Mesendoderm (in vitro differentiated cells): ENCODE data around the gene FBH1. TPM values are rescaled to one million over a fixed set of nuclear protein-coding genes. Genes with fewer than 3 reads are reported as not detected.

Source experiments
- DNase-seq: peaks from one replicate; pipeline ENCODE4 v3.0.0; 2013
- H2AK5ac ChIP-seq: 2 replicates; pipeline ENCODE4 v1.6.1; 2013; ENCODE audit warnings: low read length, inconsistent platforms
- H2BK120ac ChIP-seq: 2 replicates; pipeline ENCODE4 v1.6.1; 2013; ENCODE audit warnings: low read depth, mild to moderate bottlenecking, low read length, moderate library complexity, mixed read lengths
- H2BK15ac ChIP-seq: replicated peaks from 2 replicates; pipeline ENCODE4 v1.6.1; 2013; ENCODE audit warnings: low read depth, mild to moderate bottlenecking, moderate library complexity
- H2BK5ac ChIP-seq: 2 replicates; pipeline ENCODE4 v1.6.1; 2013; ENCODE audit warnings: low read length, inconsistent platforms
- H3K18ac ChIP-seq: 2 replicates; pipeline ENCODE4 v1.6.1; 2013; ENCODE audit warnings: mild to moderate bottlenecking, low read length, mixed read lengths
- H3K23ac ChIP-seq: one replicate; pipeline ENCODE4 v1.6.1; 2013; ENCODE audit warnings: low read length
- H3K27ac ChIP-seq: 2 replicates; pipeline ENCODE4 v1.5.1; 2013; ENCODE audit warnings: low read depth, mild to moderate bottlenecking, inconsistent platforms, low read length, moderate library complexity
- H3K27me3 ChIP-seq: 2 replicates; pipeline ENCODE4 v1.6.1; 2013; ENCODE audit warnings: low read length, control low read depth, mild to moderate bottlenecking, inconsistent platforms; ENCODE audit not compliant: insufficient read depth, poor library complexity
- H3K36me3 ChIP-seq: 2 replicates; pipeline ENCODE4 v1.6.1; 2013; ENCODE audit warnings: low read length, inconsistent platforms; ENCODE audit not compliant: control insufficient read depth, insufficient read depth
- H3K4ac ChIP-seq: one replicate; pipeline ENCODE4 v1.6.1; 2013; ENCODE audit warnings: low read depth, mild to moderate bottlenecking, low read length, moderate library complexity
- H3K4me1 ChIP-seq: 2 replicates; pipeline ENCODE4 v1.6.1; 2013; ENCODE audit warnings: low read depth, low read length, inconsistent platforms; ENCODE audit not compliant: control insufficient read depth
- H3K4me2 ChIP-seq: 2 replicates; pipeline ENCODE4 v1.6.1; 2013; ENCODE audit warnings: low read length
- H3K4me3 ChIP-seq: 2 replicates; pipeline ENCODE4 v1.5.1; 2013; ENCODE audit warnings: mild to moderate bottlenecking, low read length
- H3K56ac ChIP-seq: one replicate; pipeline ENCODE4 v1.6.1; 2013; ENCODE audit warnings: low read length
- H3K79me1 ChIP-seq: 2 replicates; pipeline ENCODE4 v1.6.1; 2013; ENCODE audit warnings: low read length, inconsistent platforms
- H3K79me2 ChIP-seq: 2 replicates; pipeline ENCODE4 v1.6.1; 2013; ENCODE audit warnings: mild to moderate bottlenecking, low read length; ENCODE audit not compliant: control insufficient read depth, insufficient read depth
- H3K9ac ChIP-seq: 2 replicates; pipeline ENCODE4 v1.6.1; 2013; ENCODE audit warnings: low read length, inconsistent platforms
- H4K5ac ChIP-seq: one replicate; pipeline ENCODE4 v1.6.1; 2013; ENCODE audit warnings: low read length
- H4K8ac ChIP-seq: one replicate; pipeline ENCODE4 v1.6.1; 2013; ENCODE audit warnings: low read depth, mild to moderate bottlenecking, control low read depth, low read length, moderate library complexity
- WGBS: extraction: QIAGEN DNeasy Blood & Tissue Kit; methylation state at CpG from one replicate; pipeline ENCODE4 v1.1.7; 2013; ENCODE audit warnings: low lambda C conversion rate, missing lambda C conversion rate; ENCODE audit not compliant: insufficient coverage; ENCODE audit errors: extremely low coverage; 5-methylcytosine and 5-hydroxymethylcytosine counted together
- polyA plus RNA-seq, 2 experiments: library from polyadenylated mRNA; stranded (reverse); fragments of 200-250 nt; gene quantifications; one replicate each; pipeline ENCODE4 v1.2.3, GENCODE V29; 2013

Gene FBH1
- polyA plus RNA-seq (2013, experiment 1 of 2) = 16.0 TPM
- 16.8 TPM for polyA plus RNA-seq (2013, experiment 2 of 2)

- Histone ChIP-seq H3K36me3 (peaks cover 2% of the 10 kb centered on the region), H2BK120ac (peak within 1 kb of the TSS; percentile 86), H3K4ac (peak within 1 kb of the TSS; percentile 97), H3K4me1 (peaks cover 4% of the 10 kb centered on the region), H3K9ac (peak within 1 kb of the TSS; percentile 93), H3K18ac (peak within 1 kb of the TSS; percentile 98), H3K56ac (peak within 1 kb of the TSS; percentile 98), H3K4me2 (peak within 1 kb of the TSS; percentile 92), H3K79me1 (peaks cover 21% of the 10 kb centered on the region), H2BK5ac (peak within 1 kb of the TSS; percentile 55), H3K79me2 (peaks cover 26% of the 10 kb centered on the region), H3K23ac (peak within 1 kb of the TSS; percentile 94), H3K4me3 (peak within 1 kb of the TSS; percentile 74), H3K27ac (peak within 1 kb of the TSS; percentile 70), H3K27me3 (no peaks in the 10 kb centered on the region), H4K8ac (no peak within 1 kb of the TSS), H2BK15ac (no peak within 1 kb of the TSS), H4K5ac (no peak within 1 kb of the TSS), H2AK5ac (no peak within 1 kb of the TSS)
- DNase-seq = peak; percentile 99
- no CpG with 5 or more reads among the region's 109 CpGs for WGBS
Measured at GRCh38 chr10:5889624-5890451, at the start of gene FBH1, which contains the start of gene ANKRD16. FBH1 (plus strand) TSS chr10:5890243; CDS start chr10:5890346, 103 bp downstream. ANKRD16 (minus strand) TSS chr10:5889893; CDS start chr10:5889354, 539 bp downstream.

- Histone ChIP-seq H3K4me2 (no peak overlapping the region), H2AK5ac (no peak overlapping the region), H3K9ac (no peak overlapping the region), H3K18ac (no peak overlapping the region), H3K27ac (no peak overlapping the region), H4K8ac (no peak overlapping the region), H3K56ac (peak overlapping the region; percentile 30), H3K36me3 (no peaks in the 10 kb centered on the region), H3K79me1 (no peaks in the 10 kb centered on the region), H3K4ac (no peak overlapping the region), H4K5ac (no peak overlapping the region), H3K79me2 (no peaks in the 10 kb centered on the region), H3K4me1 (no peaks in the 10 kb centered on the region), H3K23ac (no peak overlapping the region), H2BK15ac (no peak overlapping the region), H2BK5ac (no peak overlapping the region), H3K27me3 (no peaks in the 10 kb centered on the region), H3K4me3 (no peak overlapping the region), H2BK120ac (no peak overlapping the region)
- no CpG with 5 or more reads among the region's 40 CpGs for WGBS
- peak; percentile 40 for DNase-seq
Measured at GRCh38 chr10:5840314-5841307, 49.4 kb upstream of the FBH1 start.

GRCh38 chr10:5841965-5842364 lies 48.1 kb upstream of the FBH1 start:
- H4K8ac ChIP-seq = no peak overlapping the region
- no peak overlapping the region for H3K4me3 ChIP-seq
- H2BK5ac ChIP-seq = no peak overlapping the region
- H3K79me1 ChIP-seq = no peaks in the 10 kb centered on the region
- H3K56ac ChIP-seq = no peak overlapping the region
- no peak overlapping the region for H4K5ac ChIP-seq
- no peaks in the 10 kb centered on the region for H3K27me3 ChIP-seq
- no peaks in the 10 kb centered on the region for H3K4me1 ChIP-seq
- H3K79me2 ChIP-seq = no peaks in the 10 kb centered on the region
- H3K4me2 ChIP-seq = no peak overlapping the region
- no CpG with 5 or more reads among the region's 14 CpGs for WGBS
- no peak overlapping the region for H2AK5ac ChIP-seq
- H2BK15ac ChIP-seq = no peak overlapping the region
- DNase-seq = no peak
- no peak overlapping the region for H3K27ac ChIP-seq
- H3K36me3 ChIP-seq = no peaks in the 10 kb centered on the region
- H3K23ac ChIP-seq = no peak overlapping the region
- no peak overlapping the region for H3K9ac ChIP-seq
- no peak overlapping the region for H3K4ac ChIP-seq
- no peak overlapping the region for H2BK120ac ChIP-seq
- H3K18ac ChIP-seq = no peak overlapping the region

GRCh38 chr10:5843686-5844344 lies 46.2 kb upstream of the FBH1 start:
- Histone ChIP-seq H2BK120ac (no peak overlapping the region), H4K8ac (no peak overlapping the region), H3K9ac (no peak overlapping the region), H3K79me2 (no peaks in the 10 kb centered on the region), H4K5ac (no peak overlapping the region), H3K4ac (no peak overlapping the region), H3K36me3 (no peaks in the 10 kb centered on the region), H3K4me3 (no peak overlapping the region), H2BK15ac (no peak overlapping the region), H3K27ac (no peak overlapping the region), H3K4me1 (no peaks in the 10 kb centered on the region), H3K79me1 (no peaks in the 10 kb centered on the region), H2AK5ac (no peak overlapping the region), H3K56ac (no peak overlapping the region), H2BK5ac (no peak overlapping the region), H3K4me2 (no peak overlapping the region), H3K23ac (no peak overlapping the region), H3K27me3 (no peaks in the 10 kb centered on the region), H3K18ac (no peak overlapping the region)
- no CpG with 5 or more reads among the region's 4 CpGs for WGBS
- no peak for DNase-seq

GRCh38 chr10:5844345-5845055 lies 45.5 kb upstream of the FBH1 start:
- Histone ChIP-seq H4K5ac (no peak overlapping the region), H3K79me2 (no peaks in the 10 kb centered on the region), H3K4me2 (no peak overlapping the region), H3K23ac (no peak overlapping the region), H2BK5ac (no peak overlapping the region), H3K56ac (no peak overlapping the region), H3K36me3 (no peaks in the 10 kb centered on the region), H3K4me1 (no peaks in the 10 kb centered on the region), H3K18ac (no peak overlapping the region), H2BK120ac (no peak overlapping the region), H3K4ac (no peak overlapping the region), H3K27me3 (no peaks in the 10 kb centered on the region), H3K9ac (no peak overlapping the region), H2AK5ac (no peak overlapping the region), H4K8ac (no peak overlapping the region), H3K27ac (no peak overlapping the region), H3K4me3 (no peak overlapping the region), H2BK15ac (no peak overlapping the region), H3K79me1 (no peaks in the 10 kb centered on the region)
- no CpG with 5 or more reads among the region's 13 CpGs for whole genome bisulfite sequencing
- DNase-seq = no peak
